ENCODE measurements around the gene CTDSPL.

- TF ChIP-seq POLR2AphosphoS5 (IDR thresholded peaks at IDR 0.05) (no peak), CTCF (IDR thresholded peaks at IDR 0.05) (no peak), POLR2A (IDR thresholded peaks at IDR 0.05) (no peak), EP300 (IDR thresholded peaks at IDR 0.05) (no peak)
Observed at GRCh38 chr3:37943126-37943525, 81.4 kb downstream of the CTDSPL start.

Measured in sigmoid colon (tissue), 4 donors.